Measurements from ENCODE around the gene TRMT1L.

GRCh38 chr1:185104083-185104482 is 52.7 kb downstream of the TRMT1L start:
- TF ChIP-seq POLR2AphosphoS5 (IDR thresholded peaks at IDR 0.05; ENCODE audit: low read depth), result no peak
- TF ChIP-seq, protein P1, sequence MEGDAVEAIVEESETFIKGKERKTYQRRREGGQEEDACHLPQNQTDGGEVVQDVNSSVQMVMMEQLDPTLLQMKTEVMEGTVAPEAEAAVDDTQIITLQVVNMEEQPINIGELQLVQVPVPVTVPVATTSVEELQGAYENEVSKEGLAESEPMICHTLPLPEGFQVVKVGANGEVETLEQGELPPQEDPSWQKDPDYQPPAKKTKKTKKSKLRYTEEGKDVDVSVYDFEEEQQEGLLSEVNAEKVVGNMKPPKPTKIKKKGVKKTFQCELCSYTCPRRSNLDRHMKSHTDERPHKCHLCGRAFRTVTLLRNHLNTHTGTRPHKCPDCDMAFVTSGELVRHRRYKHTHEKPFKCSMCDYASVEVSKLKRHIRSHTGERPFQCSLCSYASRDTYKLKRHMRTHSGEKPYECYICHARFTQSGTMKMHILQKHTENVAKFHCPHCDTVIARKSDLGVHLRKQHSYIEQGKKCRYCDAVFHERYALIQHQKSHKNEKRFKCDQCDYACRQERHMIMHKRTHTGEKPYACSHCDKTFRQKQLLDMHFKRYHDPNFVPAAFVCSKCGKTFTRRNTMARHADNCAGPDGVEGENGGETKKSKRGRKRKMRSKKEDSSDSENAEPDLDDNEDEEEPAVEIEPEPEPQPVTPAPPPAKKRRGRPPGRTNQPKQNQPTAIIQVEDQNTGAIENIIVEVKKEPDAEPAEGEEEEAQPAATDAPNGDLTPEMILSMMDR (conservative IDR thresholded peaks at IDR 0.05; ENCODE audit: low read depth in 2 of 2), result no peak
